Smooth muscle cell of bladder (primary cell): ENCODE measurements around the gene SSTR3. TPM values are rescaled to one million over a fixed set of nuclear protein-coding genes. Genes with fewer than 3 reads are reported as not detected.

Source experiments
- total RNA-seq: library from RNA; depleted of rRNA; stranded (reverse); fragments of >200 nt; gene quantifications from 2 replicates; pipeline ENCODE4 v1.2.3, GENCODE V29; 2014

Gene SSTR3
- total RNA-seq = under 0.01 and 0.09 TPM in 2 replicates

GRCh38 chr22:37212174-37212906 lies at the start of gene SSTR3:
TSS of gene SSTR3 (minus strand) at chr22:37212477. CDS start at chr22:37207803, 4,674 bp downstream.

GRCh38 chr22:37244114-37244921 lies 32.0 kb upstream of the SSTR3 start, which contains the start of gene RAC2:
TSS of gene RAC2 (minus strand) at chr22:37244269. CDS start at chr22:37244148, 121 bp downstream.

GRCh38 chr22:37187891-37188761 lies 24.2 kb downstream of the SSTR3 start, which contains the start of gene C1QTNF6:
TSS of gene C1QTNF6 (minus strand) at chr22:37188247. CDS start at chr22:37188213, 34 bp downstream.

Other genes starting within 250 kb of the SSTR3 start
- 34.2 and 43.7 TPM in 2 replicates for gene TST, start 193.0 kb downstream of the SSTR3 start, total RNA-seq
- 54.8 and 62.0 TPM in 2 replicates for gene MPST, start 192.7 kb downstream of the SSTR3 start, total RNA-seq
- gene KCTD17, start 160.7 kb downstream of the SSTR3 start, total RNA-seq = 22.6 and 26.1 TPM in 2 replicates
- gene TMPRSS6, start 102.8 kb downstream of the SSTR3 start, total RNA-seq = not detected in 2 replicates
- under 0.01 TPM in 1 of 2 replicates, not detected in the other for gene IL2RB, start 62.6 kb downstream of the SSTR3 start, total RNA-seq
- gene C1QTNF6, start 24.2 kb downstream of the SSTR3 start, total RNA-seq = 5.8 and 6.0 TPM in 2 replicates
- gene RAC2, start 31.8 kb upstream of the SSTR3 start, total RNA-seq = 2.4 and 2.8 TPM in 2 replicates
- 0.09 and 0.43 TPM in 2 replicates for gene CYTH4, start 70.0 kb upstream of the SSTR3 start, total RNA-seq
- 0.28 and 0.37 TPM in 2 replicates for gene ELFN2, start 215.0 kb upstream of the SSTR3 start, total RNA-seq